ENCODE results near the gene CPOX. TPM values are rescaled to one million over a fixed set of nuclear protein-coding genes. Genes with fewer than 3 reads are reported as not detected.
A peak's percentile ranks its signal among the peaks of the same experiment; 100 is the strongest.

CPOX gene
- total RNA-seq, 4 donors from 2014 or later = 16.8 to 68.5 (median 36.0) TPM

DNA sequence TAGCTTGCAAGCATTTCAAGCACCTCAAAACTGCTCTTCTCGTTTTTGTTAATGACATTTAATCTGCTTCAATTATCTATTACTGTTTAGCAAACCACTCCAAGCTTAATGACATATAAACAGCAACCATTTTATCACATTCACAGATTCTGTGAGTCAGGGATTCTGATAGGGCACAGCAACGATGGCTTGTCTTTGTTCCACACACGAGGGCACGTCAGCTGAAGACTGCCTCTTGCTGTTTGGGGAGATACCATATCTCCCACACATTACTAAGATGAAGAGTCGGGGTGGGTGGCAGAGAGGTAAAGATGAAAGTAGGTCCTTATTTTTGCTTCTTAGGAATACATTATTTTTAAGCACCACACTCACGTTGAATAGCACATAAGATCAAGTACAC is 19.3 kb downstream of the CPOX start:
- no peak for TF ChIP-seq POLR2A (IDR thresholded peaks at IDR 0.05)
- TF ChIP-seq, protein P1, sequence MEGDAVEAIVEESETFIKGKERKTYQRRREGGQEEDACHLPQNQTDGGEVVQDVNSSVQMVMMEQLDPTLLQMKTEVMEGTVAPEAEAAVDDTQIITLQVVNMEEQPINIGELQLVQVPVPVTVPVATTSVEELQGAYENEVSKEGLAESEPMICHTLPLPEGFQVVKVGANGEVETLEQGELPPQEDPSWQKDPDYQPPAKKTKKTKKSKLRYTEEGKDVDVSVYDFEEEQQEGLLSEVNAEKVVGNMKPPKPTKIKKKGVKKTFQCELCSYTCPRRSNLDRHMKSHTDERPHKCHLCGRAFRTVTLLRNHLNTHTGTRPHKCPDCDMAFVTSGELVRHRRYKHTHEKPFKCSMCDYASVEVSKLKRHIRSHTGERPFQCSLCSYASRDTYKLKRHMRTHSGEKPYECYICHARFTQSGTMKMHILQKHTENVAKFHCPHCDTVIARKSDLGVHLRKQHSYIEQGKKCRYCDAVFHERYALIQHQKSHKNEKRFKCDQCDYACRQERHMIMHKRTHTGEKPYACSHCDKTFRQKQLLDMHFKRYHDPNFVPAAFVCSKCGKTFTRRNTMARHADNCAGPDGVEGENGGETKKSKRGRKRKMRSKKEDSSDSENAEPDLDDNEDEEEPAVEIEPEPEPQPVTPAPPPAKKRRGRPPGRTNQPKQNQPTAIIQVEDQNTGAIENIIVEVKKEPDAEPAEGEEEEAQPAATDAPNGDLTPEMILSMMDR (IDR thresholded peaks at IDR 0.05) = no peak
- DNase-seq = no peak
- H3K36me3 ChIP-seq = peaks cover 0 to 7% (median 0%) of the 10 kb centered on the region in 3 donors
- no peak overlapping the region for H3K27ac ChIP-seq
- no peaks in the 10 kb centered on the region for H3K9me3 ChIP-seq
- H3K27me3 ChIP-seq = no peaks in the 10 kb centered on the region
- H3K4me3 ChIP-seq = no peak overlapping the region
- H3K4me1 ChIP-seq = no peaks in the 10 kb centered on the region

DNA sequence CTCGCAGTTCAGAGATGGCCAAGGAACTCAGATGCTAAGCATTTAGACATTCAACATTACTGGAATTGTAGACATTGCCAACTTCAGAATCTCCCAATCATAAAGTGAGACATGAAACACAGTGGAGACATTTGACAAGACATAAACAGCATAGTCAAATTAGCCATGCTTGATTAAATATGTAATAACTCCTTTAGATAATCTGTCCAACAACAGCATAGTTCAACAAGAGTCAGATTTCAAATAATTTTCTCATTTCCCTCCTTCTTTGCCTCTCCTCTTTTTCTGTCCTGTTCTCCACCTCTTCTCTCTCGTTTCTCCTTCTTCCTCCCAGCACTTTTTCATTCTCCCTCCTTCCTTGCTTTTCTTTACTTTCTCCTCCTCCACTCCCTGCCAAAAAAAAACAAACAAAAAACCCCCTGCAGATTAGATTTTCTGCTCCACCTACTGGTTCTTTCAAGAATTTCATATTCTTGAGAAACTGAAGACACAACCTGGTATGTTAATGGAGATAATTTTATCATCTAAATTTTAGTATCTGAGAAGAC is 20.2 kb downstream of the CPOX start:
- Histone ChIP-seq H3K27ac (peak overlapping the region in 1 of 4 donors; percentile 3), H3K4me1 (no peaks in the 10 kb centered on the region), H3K9me3 (no peaks in the 10 kb centered on the region), H3K27me3 (no peaks in the 10 kb centered on the region), H3K4me3 (no peak overlapping the region), H3K36me3 (no peaks in the 10 kb centered on the region)
- TF ChIP-seq, protein P1 (IDR thresholded peaks at IDR 0.05) = peak in 5 of 6 experiments; percentile 43 to 54 (median 52)
- TF ChIP-seq POLR2A (IDR thresholded peaks at IDR 0.05) = no peak
- no peak for DNase-seq

DNA sequence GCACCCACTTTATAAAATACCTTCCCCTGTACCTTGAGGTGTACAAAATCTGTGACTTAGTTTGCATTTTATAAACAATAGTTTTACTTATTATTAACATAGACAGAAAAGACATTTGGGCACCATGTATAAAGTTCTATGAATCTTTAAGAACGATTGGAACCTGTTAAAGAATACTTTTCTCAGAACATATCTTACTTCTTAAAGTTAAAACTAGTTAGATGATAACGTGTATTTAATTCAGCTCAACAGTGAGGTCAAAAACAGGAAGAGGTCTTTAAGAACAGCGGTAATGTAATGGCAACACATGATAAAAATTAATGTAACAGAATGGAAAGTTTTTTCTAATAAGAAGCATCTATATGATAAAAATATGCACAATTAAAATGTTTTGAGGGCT is 25.0 kb downstream of the CPOX start:
- no peaks in the 10 kb centered on the region for H3K36me3 ChIP-seq
- no peaks in the 10 kb centered on the region for H3K27me3 ChIP-seq
- TF ChIP-seq, protein P1 (IDR thresholded peaks at IDR 0.05) = no peak
- no peak for TF ChIP-seq POLR2A (IDR thresholded peaks at IDR 0.05)
- peaks cover 0 to 5% (median 1%) of the 10 kb centered on the region in 4 donors for H3K4me1 ChIP-seq
- DNase-seq = no peak
- peak overlapping the region in 2 of 4 donors; percentile 48 to 56 for H3K27ac ChIP-seq
- no peak overlapping the region for H3K4me3 ChIP-seq
- H3K9me3 ChIP-seq = no peaks in the 10 kb centered on the region

DNA sequence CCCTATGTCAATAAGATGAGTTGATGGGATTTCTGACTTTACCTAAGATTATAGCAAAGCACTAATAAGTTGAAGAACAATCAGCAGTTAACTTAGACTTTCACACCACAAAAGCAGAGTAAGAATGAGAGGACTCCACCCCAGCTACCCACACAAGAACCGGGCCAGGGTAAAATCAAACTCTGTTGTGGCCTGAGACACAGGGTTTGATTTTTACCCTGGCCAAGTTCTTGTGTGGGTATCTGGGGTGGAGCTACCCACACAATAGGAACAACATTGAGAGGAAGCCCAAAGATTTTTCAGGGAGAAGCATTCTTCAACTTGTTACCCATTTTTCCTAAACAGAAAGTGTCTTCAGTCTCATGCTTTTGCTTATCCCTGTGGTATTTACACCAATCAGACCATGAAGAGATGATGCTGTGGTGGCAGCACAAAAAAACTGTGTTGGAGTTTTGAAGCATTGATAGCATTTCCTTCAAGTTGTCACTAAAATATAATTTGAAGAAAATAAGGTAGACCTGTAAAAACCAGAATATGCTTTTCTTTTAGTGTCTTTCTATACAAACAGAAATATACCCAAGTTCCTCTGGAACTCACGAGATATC is 25.6 kb downstream of the CPOX start:
- Histone ChIP-seq H3K9me3 (no peaks in the 10 kb centered on the region), H3K27me3 (no peaks in the 10 kb centered on the region), H3K36me3 (no peaks in the 10 kb centered on the region), H3K27ac (peak overlapping the region in 2 of 4 donors; percentile 48 to 56), H3K4me1 (peaks cover 0 to 6% (median 1%) of the 10 kb centered on the region in 4 donors), H3K4me3 (no peak overlapping the region)
- TF ChIP-seq, protein P1 (IDR thresholded peaks at IDR 0.05) = no peak
- no peak for TF ChIP-seq POLR2A (IDR thresholded peaks at IDR 0.05)
- DNase-seq = no peak

DNA sequence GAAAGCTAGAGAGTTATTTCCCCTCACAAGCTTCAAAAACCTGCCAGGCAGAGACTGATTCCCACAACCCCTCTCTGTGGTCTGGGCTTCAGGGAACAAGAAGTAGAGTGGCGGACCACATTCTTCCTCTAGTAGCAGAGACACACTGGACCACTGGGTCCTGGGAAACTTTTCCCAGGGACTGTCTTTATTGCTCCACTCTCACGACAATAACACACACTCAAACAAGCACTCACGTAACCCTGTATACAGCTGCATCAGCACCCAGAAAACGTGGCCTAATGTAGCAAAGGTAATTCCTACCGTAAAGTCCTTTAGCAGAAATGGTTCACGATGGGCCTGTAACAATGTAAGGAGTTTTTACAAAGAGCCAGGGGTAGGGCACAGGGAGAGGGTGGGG is 27.6 kb downstream of the CPOX start:
- Histone ChIP-seq H3K9me3 (no peaks in the 10 kb centered on the region), H3K27me3 (no peaks in the 10 kb centered on the region), H3K4me1 (peaks cover 0 to 6% (median 1%) of the 10 kb centered on the region in 4 donors), H3K4me3 (no peak overlapping the region), H3K27ac (peak overlapping the region in 3 of 4 donors; percentile 19 to 65 (median 37)), H3K36me3 (no peaks in the 10 kb centered on the region)
- TF ChIP-seq, protein P1 (IDR thresholded peaks at IDR 0.05) = no peak
- TF ChIP-seq POLR2A (IDR thresholded peaks at IDR 0.05) = no peak
- no peak for DNase-seq

All from Peyer's patch (tissue), 4 donors.